ENCODE data around the gene SLC7A6OS. TPM values are rescaled to one million over a fixed set of nuclear protein-coding genes. Genes with fewer than 3 reads are reported as not detected.
"Not testable (repeated sequence)": the region's sequence is repeated elsewhere in the genome, so short reads cannot be mapped to it uniquely, and the experiment has no call there.

SLC7A6OS gene
- total RNA-seq, 6 experiments from 2014 or later = 10.5 to 16.2 (median 13.7) TPM

GRCh38 chr16:68289621-68290329 lies 21.0 kb downstream of the SLC7A6OS start:
- TF ChIP-seq CTCF (IDR thresholded peaks at IDR 0.05) = no peak
- peak overlapping the region; percentile 44 for H3K4me3 Mint-ChIP-seq
- peaks cover 51% of the 10 kb centered on the region for H3K36me3 Mint-ChIP-seq (ENCODE audit: low read depth)
- DNase-seq = no peak
- peaks cover 60% of the 10 kb centered on the region for H3K4me1 Mint-ChIP-seq (ENCODE audit: low read depth)
- peak overlapping the region; percentile 38 for H3K27ac Mint-ChIP-seq
- no peaks in the 10 kb centered on the region for H3K9me3 Mint-ChIP-seq
- peaks cover 4% of the 10 kb centered on the region for H3K27me3 Mint-ChIP-seq (ENCODE audit: insufficient read depth)

GRCh38 chr16:68289202-68289601 lies 21.5 kb downstream of the SLC7A6OS start:
- peaks cover 61% of the 10 kb centered on the region for H3K4me1 Mint-ChIP-seq (ENCODE audit: low read depth)
- H3K4me3 Mint-ChIP-seq = no peak overlapping the region
- H3K27me3 Mint-ChIP-seq (ENCODE audit: insufficient read depth) = peaks cover 4% of the 10 kb centered on the region; the same call in 1 of the 2 replicates
- no peaks in the 10 kb centered on the region for H3K9me3 Mint-ChIP-seq
- TF ChIP-seq CTCF (IDR thresholded peaks at IDR 0.05) = no peak
- peak overlapping the region; percentile 38 for H3K27ac Mint-ChIP-seq
- peaks cover 57% of the 10 kb centered on the region for H3K36me3 Mint-ChIP-seq (ENCODE audit: low read depth)
- DNase-seq = no peak

GRCh38 chr16:68288796-68289195 lies 21.9 kb downstream of the SLC7A6OS start:
- H3K4me1 Mint-ChIP-seq (ENCODE audit: low read depth) = peaks cover 61% of the 10 kb centered on the region
- H3K9me3 Mint-ChIP-seq; DNase-seq; H3K27me3 Mint-ChIP-seq (ENCODE audit: insufficient read depth); H3K4me3 Mint-ChIP-seq: not testable (repeated sequence)
- H3K36me3 Mint-ChIP-seq (ENCODE audit: low read depth) = peaks cover 57% of the 10 kb centered on the region
- H3K27ac Mint-ChIP-seq = peak overlapping the region; percentile 95; the same call in 1 of the 2 replicates

- H3K4me1 Mint-ChIP-seq (ENCODE audit: low read depth) = peaks cover 61% of the 10 kb centered on the region
- H3K9me3 Mint-ChIP-seq = no peaks in the 10 kb centered on the region
- H3K27me3 Mint-ChIP-seq (ENCODE audit: insufficient read depth) = peaks cover 4% of the 10 kb centered on the region; the same call in 1 of the 2 replicates
- H3K36me3 Mint-ChIP-seq (ENCODE audit: low read depth) = peaks cover 53% of the 10 kb centered on the region
- no peak for DNase-seq
- no peak for TF ChIP-seq CTCF (IDR thresholded peaks at IDR 0.05)
- peak overlapping the region; percentile 95 for H3K27ac Mint-ChIP-seq
- peak overlapping the region; percentile 49; the same call in 1 of the 2 replicates for H3K4me3 Mint-ChIP-seq
Observed at GRCh38 chr16:68288252-68288650, 22.5 kb downstream of the SLC7A6OS start.

- no peak for TF ChIP-seq CTCF (IDR thresholded peaks at IDR 0.05)
- Mint-ChIP-seq H3K27me3 (ENCODE audit: insufficient read depth) (peaks cover 4% of the 10 kb centered on the region; the same call in 1 of the 2 replicates), H3K36me3 (ENCODE audit: low read depth) (peaks cover 57% of the 10 kb centered on the region), H3K4me3 (peak overlapping the region; percentile 49), H3K27ac (peak overlapping the region; percentile 95), H3K4me1 (ENCODE audit: low read depth) (peaks cover 61% of the 10 kb centered on the region), H3K9me3 (no peaks in the 10 kb centered on the region)
- peak; percentile 95 for DNase-seq
Observed at GRCh38 chr16:68287276-68288251, 23.2 kb downstream of the SLC7A6OS start.
